NCI-H1694 treated with DMSO at 0.1 percent for 48 hours (cell line): ENCODE results near the gene ITPKA.

Experiments
- DNase-seq: peaks from one replicate; lab custom pipeline; 2025; lab: John Stamatoyannopoulos, UW

ITPKA gene

DNA sequence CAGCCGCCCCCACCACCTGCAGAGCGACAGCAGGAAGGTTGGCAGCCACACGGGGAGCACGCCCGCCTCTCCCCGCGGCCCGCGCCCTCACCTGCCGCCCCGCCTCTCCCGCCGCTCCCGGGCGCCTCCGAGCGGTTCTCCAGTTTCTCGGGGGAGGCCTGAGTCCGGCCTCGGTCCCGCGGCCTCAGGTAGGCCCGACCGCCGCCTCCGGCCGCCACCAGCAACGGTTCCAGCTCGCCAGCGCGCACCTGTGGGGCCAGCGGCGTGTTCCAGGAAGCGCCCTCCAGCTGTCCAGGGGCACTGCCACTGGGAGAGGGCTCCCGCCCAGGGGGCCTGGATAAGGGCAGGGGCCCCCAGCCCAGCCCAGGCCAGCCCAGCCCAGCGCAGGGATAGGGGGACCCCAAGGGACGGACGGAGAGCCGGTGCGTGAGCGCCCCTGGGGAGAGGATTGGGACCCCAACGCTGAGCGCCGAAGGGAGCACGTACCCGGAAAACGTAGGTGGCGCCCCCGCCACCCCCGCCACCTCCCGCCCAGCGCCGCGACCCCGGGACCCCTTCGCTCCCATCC is 17.7 kb downstream of the ITPKA start:
- no peak for DNase-seq

DNA sequence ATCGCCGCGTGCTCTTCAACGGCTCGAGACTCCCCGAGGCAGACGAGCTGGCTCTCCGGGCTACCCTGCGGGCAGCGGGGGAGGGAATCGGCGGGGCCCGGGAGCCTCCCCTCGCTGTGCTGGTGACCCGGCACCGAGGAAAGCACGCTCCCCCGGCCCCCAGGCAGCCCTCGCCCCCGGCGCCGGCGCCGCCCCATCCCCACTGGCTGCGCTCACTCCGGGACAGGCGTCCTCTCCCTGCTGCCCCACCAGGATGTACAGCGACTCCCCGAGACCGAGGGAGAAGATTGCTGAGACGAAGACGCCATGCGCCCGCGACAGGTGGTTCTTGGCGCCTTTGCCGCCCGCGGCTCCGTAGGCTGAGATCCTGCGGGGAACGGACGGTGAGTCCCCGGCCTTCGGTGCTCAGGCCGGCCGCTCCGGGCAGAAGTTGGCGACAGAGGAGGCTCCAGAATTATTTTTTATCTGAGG is 18.3 kb downstream of the ITPKA start:
- DNase-seq: no peak

DNA sequence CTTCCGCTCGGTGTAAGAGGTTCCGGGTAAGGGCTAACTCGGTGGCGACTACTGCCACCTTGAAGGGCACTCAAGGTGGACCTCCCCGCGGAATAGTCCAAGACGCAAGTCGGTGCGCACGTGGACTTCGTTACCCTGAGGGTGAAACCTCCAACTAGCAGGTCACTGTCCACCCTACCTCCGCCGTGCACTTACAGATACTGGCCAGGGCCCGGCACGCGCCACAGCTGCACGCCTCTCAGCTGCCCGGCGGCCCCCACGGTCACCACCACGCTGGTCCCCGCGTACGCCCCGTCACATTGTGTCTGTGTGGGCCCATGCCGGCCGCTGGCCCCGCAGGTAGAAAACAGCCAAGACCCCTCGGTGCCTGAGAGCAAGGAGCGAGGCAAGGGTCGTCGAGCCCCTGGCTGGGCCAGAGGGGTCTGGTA is 18.9 kb downstream of the ITPKA start:
- DNase-seq: no peak

DNA sequence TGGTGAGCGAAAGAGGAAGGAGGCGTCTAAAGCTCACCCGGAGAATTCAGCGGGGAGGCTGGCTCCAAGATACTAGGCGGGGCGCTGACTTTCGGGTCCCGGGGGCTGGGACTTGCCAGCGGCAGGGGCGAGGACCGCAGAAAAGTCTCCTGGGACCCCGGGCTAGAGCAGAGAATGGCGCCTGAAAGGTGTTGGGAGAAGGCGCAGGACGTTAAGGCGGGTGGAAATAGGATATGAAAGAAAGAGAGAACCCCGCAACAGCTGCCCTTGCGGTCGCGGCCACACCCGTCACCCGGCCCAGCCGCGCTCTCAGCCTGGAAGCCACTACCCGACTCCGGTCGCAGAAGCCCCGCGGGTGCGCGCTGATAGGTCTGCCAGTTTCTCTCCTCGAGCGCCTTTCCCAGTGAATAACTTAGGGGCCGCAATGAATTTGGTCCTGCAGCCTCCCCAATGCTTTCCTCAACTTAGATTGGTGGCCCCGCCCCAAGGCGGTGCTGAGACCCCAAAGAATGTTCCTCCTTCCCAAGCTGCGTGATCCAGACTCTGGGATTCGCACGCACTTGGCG is 19.3 kb downstream of the ITPKA start:
- no peak for DNase-seq

DNA sequence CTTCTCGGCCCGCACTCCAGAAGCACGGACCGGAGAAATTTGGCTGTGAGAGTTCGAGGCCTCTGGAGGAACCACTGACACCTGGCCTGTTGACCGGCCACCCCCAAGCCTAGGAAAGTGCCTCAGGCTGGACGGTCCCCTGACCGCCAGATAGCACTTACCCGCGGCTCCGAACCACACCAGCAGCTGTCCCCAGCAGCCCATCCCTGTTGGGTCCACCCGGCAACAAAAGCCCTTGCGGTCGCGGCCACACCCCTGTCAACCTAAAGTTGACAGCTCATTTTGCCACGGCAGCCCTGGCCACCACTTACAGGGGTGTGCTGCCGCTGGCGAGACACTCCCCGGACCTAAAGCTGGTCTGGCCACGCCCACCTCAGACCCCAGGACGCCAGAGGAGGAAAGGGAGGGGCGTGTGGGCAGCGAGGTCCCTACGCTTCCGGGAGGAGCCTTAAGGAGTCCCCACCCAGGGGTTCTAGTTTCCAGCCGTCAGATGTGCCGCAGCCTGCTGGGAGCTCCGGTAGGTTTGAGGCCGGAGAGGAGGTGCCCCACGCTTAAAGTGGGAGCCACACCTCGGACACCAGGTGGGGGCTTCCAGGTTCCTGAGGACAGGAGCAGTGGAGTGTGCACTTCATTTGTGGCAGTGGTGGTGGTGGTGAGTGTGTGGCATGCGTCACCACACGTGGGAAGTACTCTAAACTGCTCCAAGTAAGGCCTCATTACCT is 20.0 kb downstream of the ITPKA start, which contains the start of gene LTK:
TSS of gene LTK (minus strand) at position 322 of the 722 bp plus-strand sequence. CDS start at position 204, 118 bp downstream.
- DNase-seq: no peak

DNA sequence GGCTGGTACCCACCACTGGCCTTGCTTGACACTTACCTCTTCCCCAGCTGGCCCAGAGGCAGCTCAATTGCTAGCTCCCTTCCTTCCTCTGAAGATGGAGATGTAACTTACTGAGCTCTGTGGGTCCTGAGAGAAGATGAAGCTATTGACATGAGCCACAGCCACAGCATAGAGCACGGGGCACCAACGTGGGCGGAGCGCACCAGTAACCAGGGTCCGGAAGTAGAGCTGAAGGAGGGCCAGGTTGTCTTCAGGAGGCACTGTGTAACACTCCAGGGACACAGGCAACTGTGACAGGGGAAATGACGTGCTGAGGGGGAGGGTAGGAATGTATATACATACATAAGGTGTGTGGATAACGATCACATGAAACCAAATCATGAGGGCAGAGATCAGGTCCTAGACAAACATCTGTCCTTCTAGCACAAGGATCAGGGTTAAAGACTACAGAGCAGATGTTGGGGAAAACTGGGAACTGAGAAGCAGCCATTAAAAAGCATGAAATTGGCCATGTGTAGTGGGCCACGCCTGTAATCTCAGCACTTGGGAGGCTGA is 24.3 kb downstream of the ITPKA start:
- no peak for DNase-seq

DNA sequence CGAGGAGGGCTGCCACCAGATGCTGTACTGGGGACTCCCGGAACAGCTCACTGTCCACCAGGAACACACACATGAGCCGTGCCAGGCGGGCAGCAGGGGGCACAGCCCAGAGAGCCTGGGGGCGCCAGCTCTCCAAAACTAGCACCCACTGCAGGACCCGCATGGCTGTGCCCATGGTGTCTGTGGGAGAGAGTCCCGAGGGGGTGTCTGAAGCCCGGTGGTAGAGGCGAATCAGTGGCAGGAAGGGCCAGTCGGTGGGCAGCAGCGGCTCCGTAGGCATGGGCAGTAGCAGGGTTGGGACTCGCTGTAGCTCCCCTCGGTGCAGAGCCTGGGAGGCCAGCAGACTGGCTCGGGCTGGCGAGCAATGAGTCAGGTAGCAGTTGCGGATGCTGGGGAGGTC is 27.0 kb downstream of the ITPKA start:
- DNase-seq: no peak

DNA sequence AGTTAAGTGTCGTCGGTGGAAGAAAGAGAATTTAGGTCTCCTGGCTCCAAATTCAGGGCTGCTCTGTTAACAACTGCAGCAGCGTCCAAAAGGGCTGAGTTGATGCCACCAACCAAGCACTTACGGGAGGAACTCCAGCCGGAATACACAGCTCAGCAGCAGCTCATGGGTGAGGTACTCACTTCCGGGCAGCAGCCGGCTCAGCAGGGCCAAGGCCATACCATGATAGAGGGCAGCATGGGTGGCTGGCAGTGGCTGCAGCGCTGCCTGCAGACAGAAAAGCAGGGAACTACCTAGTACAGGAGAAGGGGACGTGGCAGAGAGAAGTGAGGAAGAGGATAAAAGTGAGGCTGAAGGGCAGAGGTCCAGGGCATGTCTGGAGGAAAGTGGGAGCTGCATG is 27.9 kb downstream of the ITPKA start:
- DNase-seq: no peak

DNA sequence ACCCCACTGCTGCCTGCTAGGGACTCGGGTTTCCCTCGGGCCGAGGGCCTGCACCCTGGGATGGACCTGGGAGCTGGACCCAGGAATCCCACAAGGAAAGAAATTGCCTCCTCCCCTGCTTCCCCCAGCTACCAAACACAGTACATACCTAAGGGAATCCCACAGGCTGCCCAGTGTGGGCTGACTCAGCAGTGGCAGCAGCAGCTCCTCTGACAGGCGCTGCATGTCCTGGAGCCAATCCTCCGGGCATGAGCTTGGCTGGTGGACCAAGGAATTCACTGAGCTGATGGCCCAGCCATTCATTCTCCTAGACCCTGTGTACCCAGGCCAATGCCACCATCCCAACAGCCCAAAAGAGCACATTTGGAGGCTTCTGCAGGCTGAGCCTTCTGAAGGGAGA is 29.4 kb downstream of the ITPKA start:
- DNase-seq: no peak

DNA sequence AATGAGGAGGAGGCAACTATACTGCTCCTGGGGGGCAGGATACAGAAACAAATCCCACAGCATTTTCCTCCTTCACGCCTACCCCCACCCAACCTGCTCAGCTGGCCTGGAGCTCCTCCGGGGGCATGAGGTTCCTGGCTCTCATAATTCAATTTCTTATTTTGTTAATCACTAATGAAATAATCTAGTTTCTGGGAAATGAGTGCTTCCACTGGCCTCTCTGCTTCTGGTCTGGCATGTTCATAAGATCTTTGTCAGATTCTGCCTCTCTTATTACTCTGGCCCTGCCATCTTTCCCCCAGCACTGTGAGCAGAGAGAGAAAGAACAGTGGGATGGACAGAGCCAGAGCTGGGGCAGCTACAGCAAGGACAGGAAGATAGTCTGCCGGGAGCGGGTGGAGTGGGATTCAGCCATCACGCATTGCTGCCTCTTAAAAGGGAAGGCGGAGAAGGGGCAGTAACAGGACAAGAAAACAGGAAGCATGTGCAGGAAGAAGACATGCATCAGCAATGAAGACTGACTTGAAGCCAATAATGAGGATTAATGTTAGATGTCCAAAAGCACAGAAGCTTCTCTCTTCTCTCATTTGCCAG is 36.8 kb downstream of the ITPKA start:
- DNase-seq: no peak

DNA sequence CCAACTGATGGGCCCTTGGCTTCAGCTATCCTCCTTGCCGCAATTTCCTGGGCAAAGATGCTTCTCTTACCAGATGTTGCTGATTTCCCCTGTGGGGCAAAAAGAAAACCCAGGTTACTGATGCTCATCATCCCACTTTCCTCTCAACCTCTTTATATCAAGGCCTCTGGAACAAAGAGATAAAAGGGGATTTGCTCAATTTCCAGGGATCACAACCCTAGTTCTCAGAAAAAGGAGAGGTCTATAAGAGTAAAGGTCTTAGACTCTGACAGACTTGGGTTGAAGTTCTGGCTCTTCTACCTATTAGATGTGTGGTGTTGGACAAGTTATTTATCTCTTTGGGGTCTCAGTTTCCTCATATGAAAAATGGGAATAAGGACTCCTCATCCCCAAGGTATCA is 41.9 kb downstream of the ITPKA start:
- no peak for DNase-seq

DNA sequence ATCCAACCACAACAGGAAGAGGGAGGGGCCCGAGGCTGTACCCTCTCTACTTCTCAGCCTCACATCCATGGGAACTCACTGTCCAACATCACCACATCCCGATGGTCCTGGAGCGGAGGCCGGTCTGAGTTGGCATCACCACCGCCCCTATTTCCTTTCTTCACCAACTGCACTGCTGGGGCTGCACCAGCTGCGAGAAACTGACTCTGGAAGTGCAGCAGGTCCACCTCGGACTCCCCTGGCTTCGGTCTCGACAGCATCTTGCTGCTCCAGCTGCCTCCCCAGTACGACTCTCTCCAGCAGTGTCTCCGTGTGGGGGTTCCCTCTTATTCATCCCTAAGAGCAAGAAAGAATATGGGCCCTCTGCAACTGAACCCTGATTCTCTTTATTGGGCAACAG is 43.2 kb downstream of the ITPKA start:
- no peak for DNase-seq

DNA sequence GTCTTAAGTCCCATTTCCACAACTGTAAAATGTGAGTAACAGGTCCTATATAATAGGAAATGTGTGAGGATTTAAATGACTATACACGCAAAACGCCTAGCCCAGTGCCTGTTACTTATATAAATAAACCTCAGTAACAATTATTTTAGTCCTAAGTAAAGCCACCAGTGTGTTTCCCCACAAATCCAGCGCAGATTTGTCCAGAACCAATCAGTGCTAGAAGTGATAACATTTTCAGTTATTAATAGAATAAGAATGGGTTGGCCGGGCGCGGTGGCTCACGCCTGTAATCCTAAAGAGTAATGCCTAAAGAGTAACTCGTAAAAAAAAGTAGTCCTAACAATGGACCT is 49.8 kb downstream of the ITPKA start:
- no peak for DNase-seq

DNA sequence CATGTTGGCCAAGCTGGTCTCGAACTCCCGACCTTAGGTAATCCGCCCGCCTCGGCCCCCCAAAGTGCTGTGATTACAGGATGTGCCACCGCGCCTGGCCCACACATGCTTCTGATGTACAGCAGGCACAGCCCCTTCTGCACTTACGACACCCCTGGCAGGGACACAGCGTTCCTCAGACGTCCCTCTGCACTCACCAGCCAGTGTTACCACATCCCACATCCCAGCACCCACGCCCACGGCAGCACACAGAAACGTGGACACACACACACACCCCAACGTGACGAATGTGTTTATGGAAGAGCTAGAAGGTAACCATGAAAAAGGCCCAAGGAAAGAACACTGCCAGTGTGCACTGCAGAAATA is 51.0 kb downstream of the ITPKA start:
- DNase-seq: no peak

DNA sequence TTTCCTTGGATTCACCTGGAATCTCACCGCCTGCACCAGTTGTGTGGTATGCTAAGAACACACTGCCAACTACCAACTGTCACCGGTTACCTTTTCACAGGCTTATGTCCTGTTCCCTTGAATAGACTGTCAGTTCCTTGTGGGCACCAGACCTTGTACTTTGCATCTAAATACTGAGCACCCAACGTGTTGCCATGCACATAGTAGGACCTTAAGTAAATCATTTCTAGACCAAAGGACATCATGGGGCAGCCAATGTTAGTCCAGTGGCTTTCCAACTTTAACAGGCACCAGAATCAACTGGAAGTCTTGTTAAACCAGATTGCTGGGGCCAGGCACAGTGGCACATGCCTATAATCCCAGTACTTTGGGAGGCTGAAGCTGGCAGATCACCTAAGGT is 51.5 kb downstream of the ITPKA start:
- no peak for DNase-seq

DNA sequence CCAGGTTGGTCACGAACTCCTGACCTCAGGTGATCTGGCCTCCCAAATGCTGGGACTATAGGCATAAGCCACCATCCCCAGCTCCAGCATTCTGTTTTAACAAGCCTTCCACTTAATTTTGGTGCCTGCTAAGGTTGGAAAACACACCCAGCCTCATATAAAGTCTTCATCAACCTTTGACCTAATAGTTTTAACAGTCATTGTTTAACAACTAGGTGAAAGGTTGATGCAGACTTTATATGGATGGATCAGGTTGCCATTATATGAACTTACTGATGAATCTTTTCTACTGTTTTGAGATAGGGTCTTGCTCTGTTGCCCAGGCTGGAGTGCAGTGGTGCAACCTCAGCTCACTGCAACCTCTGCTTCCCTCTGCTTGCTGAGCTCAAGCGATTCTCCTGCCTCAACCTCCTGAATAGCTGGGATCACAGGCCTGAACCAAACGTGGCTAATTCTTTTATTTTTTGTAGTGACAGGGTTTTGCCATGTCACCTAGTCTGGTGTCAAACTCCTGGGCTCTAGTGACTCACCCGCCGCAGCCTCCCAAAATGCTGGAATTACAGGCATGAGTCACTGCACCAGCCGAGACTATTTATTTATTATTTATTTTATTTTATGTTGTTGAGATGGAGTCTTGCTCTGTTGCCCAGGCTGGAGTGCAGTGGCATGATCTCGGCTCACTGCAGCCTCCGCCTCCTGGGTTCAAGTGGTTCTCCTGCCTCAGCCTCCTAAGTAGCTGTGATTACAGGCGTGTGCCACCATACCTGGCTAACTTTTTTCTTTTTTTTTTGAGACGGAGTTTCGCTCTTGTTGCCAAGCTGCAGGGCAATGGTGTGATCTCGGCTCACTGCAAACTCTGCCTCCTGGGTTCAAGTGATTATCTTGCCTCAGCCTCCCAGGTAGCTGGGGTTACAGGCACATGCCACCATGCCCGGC is 53.4 kb downstream of the ITPKA start:
- DNase-seq: no peak

DNA sequence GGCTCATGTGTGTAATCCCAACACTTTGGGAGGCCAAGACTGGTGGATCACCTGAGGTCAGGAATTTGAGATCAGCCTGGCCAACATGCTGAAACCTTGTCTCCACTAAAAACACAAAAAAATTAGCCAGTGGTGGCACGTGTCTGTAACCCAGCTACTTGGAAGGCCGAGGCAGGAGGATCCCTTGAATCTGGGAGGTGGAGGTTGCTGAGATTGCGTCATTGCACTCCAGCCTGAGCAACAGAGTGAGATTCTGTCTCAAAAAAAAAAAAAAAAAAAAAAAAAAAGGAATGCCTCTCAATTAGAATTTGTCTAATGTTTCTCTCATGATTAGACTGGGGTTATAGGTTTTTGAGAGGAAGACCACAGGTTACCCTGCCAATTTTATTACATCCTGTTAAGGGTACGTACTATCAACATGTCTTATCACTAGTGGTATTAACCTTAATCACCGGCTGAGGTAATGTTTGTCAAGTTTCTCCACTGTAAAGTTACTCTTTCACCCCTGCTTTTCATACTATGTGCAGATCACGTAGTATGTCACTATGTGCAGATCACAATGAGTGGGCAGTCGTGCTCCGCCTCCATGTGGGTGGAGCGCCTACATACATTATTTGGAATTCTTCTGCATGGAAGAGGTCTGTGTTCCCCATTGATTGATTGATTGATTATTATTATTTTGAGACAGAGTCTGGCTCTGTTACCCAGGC is 56.5 kb downstream of the ITPKA start:
- no peak for DNase-seq
